Prostate gland (tissue), 2 donors: ENCODE data around the gene GNA12.

Experiments used
- CTCF ChIP-seq, 4 experiments: fragments of 200-600 bp in 2 of 4; fragments of 450-650 bp in 2 of 4; sonication (generic) in 2 of 4; IDR thresholded peaks; 1 replicate in 3 of 4; 2 replicates in 1 of 4; pipeline ENCODE4 v1.5.1; 2016 to 2019; ENCODE audit warnings: antibody characterized with exemption in 4 of 4, mild to moderate bottlenecking in 2 of 4, moderate library complexity in 2 of 4
- POLR2A ChIP-seq: fragments of 450-650 bp; IDR thresholded peaks from one replicate; pipeline ENCODE4 v1.6.1; 2016; ENCODE audit warnings: antibody characterized with exemption, mild to moderate bottlenecking

GRCh38 chr7:2760098-2760889, 83.8 kb downstream of the GNA12 start:
- TF ChIP-seq CTCF (IDR thresholded peaks at IDR 0.05) (peak in 3 of 4 experiments; percentile 8 to 33 (median 19)), POLR2A (no peak)
